Lower lobe of right lung (tissue), 2 donors: Measurements from ENCODE around the gene PDGFRA. TPM values are rescaled to one million over a fixed set of nuclear protein-coding genes. Genes with fewer than 3 reads are reported as not detected.
A peak's percentile ranks its signal among the peaks of the same experiment; 100 is the strongest.

Experiments
- ATAC-seq, 2 donors: fragments of 200-7000 bp; cut with Tn5 transposase; one replicate each; pipeline ENCODE4 v1.9.1; 2020 to 2022; ENCODE audit warnings: mild to moderate bottlenecking in 2 of 2, moderate library complexity in 2 of 2
- DNase-seq: peaks from one replicate; pipeline ENCODE4 v3.0.0-alpha.2; 2020
- H3K27ac ChIP-seq: fragments of 200-600 bp; one replicate; pipeline ENCODE4 v1.8.0; 2022
- H3K27me3 ChIP-seq: fragments of 200-600 bp; one replicate; pipeline ENCODE4 v1.8.0; 2022; ENCODE audit warnings: low read depth
- H3K36me3 ChIP-seq: fragments of 200-600 bp; one replicate; pipeline ENCODE4 v1.8.0; 2022; ENCODE audit warnings: mild to moderate bottlenecking
- H3K4me1 ChIP-seq: fragments of 200-600 bp; one replicate; pipeline ENCODE4 v1.8.0; 2022
- H3K4me3 ChIP-seq: fragments of 200-600 bp; one replicate; pipeline ENCODE4 v1.8.0; 2022; ENCODE audit warnings: mild to moderate bottlenecking
- H3K9me3 ChIP-seq: fragments of 200-600 bp; one replicate; pipeline ENCODE4 v1.8.0; 2022
- CTCF ChIP-seq: fragments of 200-600 bp; IDR thresholded peaks from one replicate; pipeline ENCODE4 v1.8.0; 2022; ENCODE audit warnings: antibody characterized with exemption, mild to moderate bottlenecking
- intact Hi-C: fragments of 100-400 bp; cut with DNase I; formaldehyde crosslinking; loops from one replicate; pipeline ENCODE4 v1.11.0; 2022
- long read RNA-seq: library from polyadenylated mRNA; unstranded; transcript quantifications from one replicate; pipeline ENCODE4 v2.0.0, GENCODE V29; 2021
- total RNA-seq: library from RNA; stranded (reverse); fragmentation: NEBNext Ultra II Directional; extraction: Animal tissue kit (Norgen Biotek cat#: 25700); gene quantifications from one replicate; pipeline ENCODE4 v1.2.1, GENCODE V29; 2021
- donor health status: DM: no; HTN: yes; CAD: no; lungs with severe emphysema.

The PDGFRA gene
- total RNA-seq = 69.5 TPM
- long read RNA-seq, full-length matches to known transcripts = 8 of 38 reads
- long read RNA-seq, partial matches to known transcripts = 18 of 38 reads
- long read RNA-seq, other reads (novel, unspliced or antisense) = 12 of 38 reads

GRCh38 chr4:54228961-54229501, at the start of gene PDGFRA:
Gene PDGFRA, plus strand, starts transcription at chr4:54229293. Its CDS starts 29,476 bp downstream, at chr4:54258769.
- intact Hi-C loops = loop anchor here (10.0 kb wide), 2 partner anchors 314 to 1034 kb away; no protein-coding TSS in a partner anchor
- no peak for TF ChIP-seq CTCF
- ATAC-seq = peak in 1 of 2 donors; percentile 31
- no peaks in the 10 kb centered on the region for H3K36me3 ChIP-seq
- peak within 1 kb of the TSS; percentile 59 for H3K4me3 ChIP-seq
- no peak for DNase-seq
- H3K4me1 ChIP-seq = peaks cover 76% of the 10 kb centered on the region
- H3K27me3 ChIP-seq = peaks cover 88% of the 10 kb centered on the region
- peak within 1 kb of the TSS; percentile 73 for H3K27ac ChIP-seq
- H3K9me3 ChIP-seq = no peaks in the 10 kb centered on the region

- no peak for DNase-seq
- TF ChIP-seq CTCF = no peak
- intact Hi-C loops = no loop called here
Measured at GRCh38 chr4:54184581-54184980, 44.5 kb upstream of the PDGFRA start.

GRCh38 chr4:54185044-54185780, 43.9 kb upstream of the PDGFRA start:
- H3K4me1 ChIP-seq = no peaks in the 10 kb centered on the region
- H3K36me3 ChIP-seq = no peaks in the 10 kb centered on the region
- TF ChIP-seq CTCF = no peak
- ATAC-seq (no peak), DNase-seq (no peak)
- no peaks in the 10 kb centered on the region for H3K9me3 ChIP-seq
- H3K4me3 ChIP-seq = no peak overlapping the region
- H3K27me3 ChIP-seq = no peaks in the 10 kb centered on the region
- no peak overlapping the region for H3K27ac ChIP-seq
- intact Hi-C loops = no loop called here

More at GRCh38 chr4:54184581-54184980, 44.5 kb upstream of the PDGFRA start:
- H3K4me1 ChIP-seq = no peaks in the 10 kb centered on the region
- no peak overlapping the region for H3K4me3 ChIP-seq
- H3K27ac ChIP-seq = no peak overlapping the region
- H3K36me3 ChIP-seq = no peaks in the 10 kb centered on the region
- H3K9me3 ChIP-seq = no peaks in the 10 kb centered on the region
- no peak for ATAC-seq
- H3K27me3 ChIP-seq = no peaks in the 10 kb centered on the region

- ATAC-seq = no peak
- no peak for DNase-seq
- H3K36me3 ChIP-seq = no peaks in the 10 kb centered on the region
- H3K9me3 ChIP-seq = no peaks in the 10 kb centered on the region
- no peak overlapping the region for H3K27ac ChIP-seq
- no peaks in the 10 kb centered on the region for H3K27me3 ChIP-seq
- H3K4me3 ChIP-seq = no peak overlapping the region
- H3K4me1 ChIP-seq = no peaks in the 10 kb centered on the region
- no peak for TF ChIP-seq CTCF
- intact Hi-C loops = no loop called here
Measured at GRCh38 chr4:54185866-54186265, 43.2 kb upstream of the PDGFRA start.

GRCh38 chr4:54186371-54186770, 42.7 kb upstream of the PDGFRA start:
- Histone ChIP-seq H3K27ac (no peak overlapping the region), H3K36me3 (no peaks in the 10 kb centered on the region), H3K4me3 (no peak overlapping the region), H3K27me3 (no peaks in the 10 kb centered on the region), H3K9me3 (no peaks in the 10 kb centered on the region), H3K4me1 (no peaks in the 10 kb centered on the region)
- intact Hi-C loops = no loop called here
- no peak for DNase-seq
- ATAC-seq = no peak
- no peak for TF ChIP-seq CTCF
